Measurements from ENCODE around the gene SAAL1. TPM values are rescaled to one million over a fixed set of nuclear protein-coding genes. Genes with fewer than 3 reads are reported as not detected.

The SAAL1 gene
- total RNA-seq, 1 experiment from 2014 or later = 41.2 TPM

DNA sequence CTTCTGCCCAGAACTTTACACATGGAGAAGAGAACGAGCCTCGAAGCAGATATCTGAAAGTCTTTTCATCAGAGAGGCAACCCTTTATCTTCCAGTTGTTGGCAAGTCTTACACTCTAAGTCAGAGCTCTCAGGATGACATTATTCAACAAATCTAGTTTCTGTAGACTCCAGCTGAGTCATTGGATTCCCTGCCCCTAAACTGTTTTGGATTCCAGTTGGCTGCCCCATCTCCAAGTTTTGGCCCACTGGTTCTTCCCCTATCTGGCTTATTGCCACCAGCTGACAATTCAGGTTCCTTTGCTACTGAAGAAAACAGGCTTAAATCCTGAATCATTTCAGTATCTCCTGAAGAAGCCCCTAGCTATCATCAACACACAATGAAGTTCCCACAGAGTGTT lies 14.2 kb downstream of the SAAL1 start:
- H3K36me3 ChIP-seq (ENCODE audit: control insufficient read depth in 1 of 2, insufficient read depth in 2 of 2, low read length in 2 of 2) = peaks cover 36 to 46% of the 10 kb centered on the region in 2 experiments
- TF ChIP-seq JUND (IDR thresholded peaks at IDR 0.05) (no peak), EZH2 (IDR thresholded peaks at IDR 0.05) (no peak), YY1 (IDR thresholded peaks at IDR 0.05; ENCODE audit: extremely low read depth, insufficient replicate concordance, low read depth, low read length) (no peak), EZH2phosphoT487 (IDR thresholded peaks at IDR 0.05; ENCODE audit: borderline replicate concordance) (no peak), POLR2A (IDR thresholded peaks at IDR 0.05; ENCODE audit: borderline replicate concordance, extremely low read depth, insufficient read depth, insufficient read length) (no peak), SIN3A (IDR thresholded peaks at IDR 0.05; ENCODE audit: low read depth) (no peak), FOSL1 (IDR thresholded peaks at IDR 0.05; ENCODE audit: low read depth) (no peak), ZFX (IDR thresholded peaks at IDR 0.05) (no peak), ZNF274 (IDR thresholded peaks at IDR 0.05; ENCODE audit: low read depth, low read length) (no peak), POLR2AphosphoS5 (IDR thresholded peaks at IDR 0.05; ENCODE audit: low read depth, low read length) (no peak), SP1 (IDR thresholded peaks at IDR 0.05; ENCODE audit: low read depth) (no peak), CEBPB (IDR thresholded peaks at IDR 0.05; ENCODE audit: low read depth) (no peak), TCF7L2 (IDR thresholded peaks at IDR 0.05; ENCODE audit: borderline replicate concordance, extremely low read depth, insufficient read depth, insufficient read length) (no peak), SRF (IDR thresholded peaks at IDR 0.05; ENCODE audit: low read depth) (no peak), EGR1 (IDR thresholded peaks at IDR 0.05; ENCODE audit: low read depth) (no peak)
- TF ChIP-seq, protein P1, sequence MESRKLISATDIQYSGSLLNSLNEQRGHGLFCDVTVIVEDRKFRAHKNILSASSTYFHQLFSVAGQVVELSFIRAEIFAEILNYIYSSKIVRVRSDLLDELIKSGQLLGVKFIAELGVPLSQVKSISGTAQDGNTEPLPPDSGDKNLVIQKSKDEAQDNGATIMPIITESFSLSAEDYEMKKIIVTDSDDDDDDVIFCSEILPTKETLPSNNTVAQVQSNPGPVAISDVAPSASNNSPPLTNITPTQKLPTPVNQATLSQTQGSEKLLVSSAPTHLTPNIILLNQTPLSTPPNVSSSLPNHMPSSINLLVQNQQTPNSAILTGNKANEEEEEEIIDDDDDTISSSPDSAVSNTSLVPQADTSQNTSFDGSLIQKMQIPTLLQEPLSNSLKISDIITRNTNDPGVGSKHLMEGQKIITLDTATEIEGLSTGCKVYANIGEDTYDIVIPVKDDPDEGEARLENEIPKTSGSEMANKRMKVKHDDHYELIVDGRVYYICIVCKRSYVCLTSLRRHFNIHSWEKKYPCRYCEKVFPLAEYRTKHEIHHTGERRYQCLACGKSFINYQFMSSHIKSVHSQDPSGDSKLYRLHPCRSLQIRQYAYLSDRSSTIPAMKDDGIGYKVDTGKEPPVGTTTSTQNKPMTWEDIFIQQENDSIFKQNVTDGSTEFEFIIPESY (IDR thresholded peaks at IDR 0.05; ENCODE audit: extremely low read depth, insufficient replicate concordance, low read length) = no peak
- TF ChIP-seq, protein P2, sequence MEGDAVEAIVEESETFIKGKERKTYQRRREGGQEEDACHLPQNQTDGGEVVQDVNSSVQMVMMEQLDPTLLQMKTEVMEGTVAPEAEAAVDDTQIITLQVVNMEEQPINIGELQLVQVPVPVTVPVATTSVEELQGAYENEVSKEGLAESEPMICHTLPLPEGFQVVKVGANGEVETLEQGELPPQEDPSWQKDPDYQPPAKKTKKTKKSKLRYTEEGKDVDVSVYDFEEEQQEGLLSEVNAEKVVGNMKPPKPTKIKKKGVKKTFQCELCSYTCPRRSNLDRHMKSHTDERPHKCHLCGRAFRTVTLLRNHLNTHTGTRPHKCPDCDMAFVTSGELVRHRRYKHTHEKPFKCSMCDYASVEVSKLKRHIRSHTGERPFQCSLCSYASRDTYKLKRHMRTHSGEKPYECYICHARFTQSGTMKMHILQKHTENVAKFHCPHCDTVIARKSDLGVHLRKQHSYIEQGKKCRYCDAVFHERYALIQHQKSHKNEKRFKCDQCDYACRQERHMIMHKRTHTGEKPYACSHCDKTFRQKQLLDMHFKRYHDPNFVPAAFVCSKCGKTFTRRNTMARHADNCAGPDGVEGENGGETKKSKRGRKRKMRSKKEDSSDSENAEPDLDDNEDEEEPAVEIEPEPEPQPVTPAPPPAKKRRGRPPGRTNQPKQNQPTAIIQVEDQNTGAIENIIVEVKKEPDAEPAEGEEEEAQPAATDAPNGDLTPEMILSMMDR (IDR thresholded peaks at IDR 0.05 in 2 of 3, conservative IDR thresholded peaks at IDR 0.05 in 1 of 3; ENCODE audit: borderline replicate concordance in 1 of 3, insufficient read depth in 1 of 3, low read depth in 2 of 3, low read length in 2 of 3) = no peak
- TF ChIP-seq, protein P3, sequence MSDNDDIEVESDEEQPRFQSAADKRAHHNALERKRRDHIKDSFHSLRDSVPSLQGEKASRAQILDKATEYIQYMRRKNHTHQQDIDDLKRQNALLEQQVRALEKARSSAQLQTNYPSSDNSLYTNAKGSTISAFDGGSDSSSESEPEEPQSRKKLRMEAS (IDR thresholded peaks at IDR 0.05) = no peak
- TF ChIP-seq, protein P4, sequence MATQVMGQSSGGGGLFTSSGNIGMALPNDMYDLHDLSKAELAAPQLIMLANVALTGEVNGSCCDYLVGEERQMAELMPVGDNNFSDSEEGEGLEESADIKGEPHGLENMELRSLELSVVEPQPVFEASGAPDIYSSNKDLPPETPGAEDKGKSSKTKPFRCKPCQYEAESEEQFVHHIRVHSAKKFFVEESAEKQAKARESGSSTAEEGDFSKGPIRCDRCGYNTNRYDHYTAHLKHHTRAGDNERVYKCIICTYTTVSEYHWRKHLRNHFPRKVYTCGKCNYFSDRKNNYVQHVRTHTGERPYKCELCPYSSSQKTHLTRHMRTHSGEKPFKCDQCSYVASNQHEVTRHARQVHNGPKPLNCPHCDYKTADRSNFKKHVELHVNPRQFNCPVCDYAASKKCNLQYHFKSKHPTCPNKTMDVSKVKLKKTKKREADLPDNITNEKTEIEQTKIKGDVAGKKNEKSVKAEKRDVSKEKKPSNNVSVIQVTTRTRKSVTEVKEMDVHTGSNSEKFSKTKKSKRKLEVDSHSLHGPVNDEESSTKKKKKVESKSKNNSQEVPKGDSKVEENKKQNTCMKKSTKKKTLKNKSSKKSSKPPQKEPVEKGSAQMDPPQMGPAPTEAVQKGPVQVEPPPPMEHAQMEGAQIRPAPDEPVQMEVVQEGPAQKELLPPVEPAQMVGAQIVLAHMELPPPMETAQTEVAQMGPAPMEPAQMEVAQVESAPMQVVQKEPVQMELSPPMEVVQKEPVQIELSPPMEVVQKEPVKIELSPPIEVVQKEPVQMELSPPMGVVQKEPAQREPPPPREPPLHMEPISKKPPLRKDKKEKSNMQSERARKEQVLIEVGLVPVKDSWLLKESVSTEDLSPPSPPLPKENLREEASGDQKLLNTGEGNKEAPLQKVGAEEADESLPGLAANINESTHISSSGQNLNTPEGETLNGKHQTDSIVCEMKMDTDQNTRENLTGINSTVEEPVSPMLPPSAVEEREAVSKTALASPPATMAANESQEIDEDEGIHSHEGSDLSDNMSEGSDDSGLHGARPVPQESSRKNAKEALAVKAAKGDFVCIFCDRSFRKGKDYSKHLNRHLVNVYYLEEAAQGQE (IDR thresholded peaks at IDR 0.05; ENCODE audit: low read depth) = no peak
- no peaks in the 10 kb centered on the region for H3K9me2 ChIP-seq (ENCODE audit: insufficient read depth)
- no peak for ATAC-seq
- CTCF ChIA-PET = no interaction called here
- H3K9me3 ChIP-seq (ENCODE audit: control insufficient read depth in 1 of 2, insufficient read depth in 1 of 2, low read depth in 1 of 2, low read length in 2 of 2) = no peaks in the 10 kb centered on the region
- no peak overlapping the region for H3K4me3 ChIP-seq (replicated peaks in 1 of 2; ENCODE audit: low read depth in 1 of 2, low read length in 2 of 2)
- H3K27me3 ChIP-seq (ENCODE audit: insufficient read depth, low read length) = no peaks in the 10 kb centered on the region
- BruUV-seq (replicated peaks) = no TSS peak
- H4K20me1 ChIP-seq (ENCODE audit: insufficient read depth) = no peaks in the 10 kb centered on the region
- no peaks in the 10 kb centered on the region for H3K4me1 ChIP-seq (ENCODE audit: control insufficient read depth in 1 of 2, insufficient read depth in 2 of 2, low read length in 2 of 2)
- RAD21 ChIA-PET (ENCODE audit: low non-redundant PET in 1 of 2, low total read pairs in 2 of 2, uncharacterized antibody in 2 of 2, unreplicated experiment in 2 of 2) = no interaction called here
- DNase-seq (ENCODE audit: low read depth, low spot score) = no peak
- intact Hi-C loops (cut with micrococcal nuclease) = no loop called here
- H3K9ac ChIP-seq (ENCODE audit: low read length) = no peak overlapping the region
- no peak overlapping the region for H3K27ac ChIP-seq (ENCODE audit: low read depth, low read length)
- no peak overlapping the region for H3K4me2 ChIP-seq (ENCODE audit: low read length)
- POLR2A ChIA-PET = no interaction called here
- peaks cover 4% of the 10 kb centered on the region for H3K79me2 ChIP-seq (ENCODE audit: insufficient read depth, low read length)
- no peak overlapping the region for H2AFZ ChIP-seq (ENCODE audit: low read depth, low read length, poor library complexity, severe bottlenecking)

Measured in HCT116 (cell line).